ENCODE data around the gene HYAL4.

The HYAL4 gene, protein sequence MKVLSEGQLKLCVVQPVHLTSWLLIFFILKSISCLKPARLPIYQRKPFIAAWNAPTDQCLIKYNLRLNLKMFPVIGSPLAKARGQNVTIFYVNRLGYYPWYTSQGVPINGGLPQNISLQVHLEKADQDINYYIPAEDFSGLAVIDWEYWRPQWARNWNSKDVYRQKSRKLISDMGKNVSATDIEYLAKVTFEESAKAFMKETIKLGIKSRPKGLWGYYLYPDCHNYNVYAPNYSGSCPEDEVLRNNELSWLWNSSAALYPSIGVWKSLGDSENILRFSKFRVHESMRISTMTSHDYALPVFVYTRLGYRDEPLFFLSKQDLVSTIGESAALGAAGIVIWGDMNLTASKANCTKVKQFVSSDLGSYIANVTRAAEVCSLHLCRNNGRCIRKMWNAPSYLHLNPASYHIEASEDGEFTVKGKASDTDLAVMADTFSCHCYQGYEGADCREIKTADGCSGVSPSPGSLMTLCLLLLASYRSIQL

DNA sequence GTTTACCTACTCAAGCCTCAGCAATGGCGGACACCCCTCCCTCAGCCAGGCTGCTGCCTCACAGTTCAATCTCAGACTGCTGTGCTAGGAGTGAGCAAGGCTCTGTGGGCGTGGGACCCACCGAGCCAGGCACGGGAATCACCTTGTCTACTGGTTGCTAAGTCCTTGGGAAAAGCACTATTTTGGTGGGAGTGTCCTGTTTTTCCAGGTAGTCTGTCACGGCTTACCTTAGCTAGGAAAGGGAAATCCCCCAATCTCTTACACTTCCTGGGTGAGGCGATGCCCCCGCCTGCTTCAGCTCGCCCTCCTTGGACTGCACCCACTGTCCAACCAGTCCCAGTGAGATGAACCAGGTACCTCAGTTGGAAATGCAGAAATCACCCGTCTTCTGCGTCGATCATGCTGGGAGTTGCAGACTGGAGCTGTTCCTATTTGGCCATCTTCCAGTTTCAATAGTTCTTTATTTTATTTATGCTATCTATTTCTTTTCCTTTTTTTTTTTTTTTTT is at the start of gene HYAL4:
Gene HYAL4, plus strand, starts transcription at position 458 of the 508 bp plus-strand sequence. CDS start 23,105 bp downstream, outside the sequence.
- TF ChIP-seq, protein P1, sequence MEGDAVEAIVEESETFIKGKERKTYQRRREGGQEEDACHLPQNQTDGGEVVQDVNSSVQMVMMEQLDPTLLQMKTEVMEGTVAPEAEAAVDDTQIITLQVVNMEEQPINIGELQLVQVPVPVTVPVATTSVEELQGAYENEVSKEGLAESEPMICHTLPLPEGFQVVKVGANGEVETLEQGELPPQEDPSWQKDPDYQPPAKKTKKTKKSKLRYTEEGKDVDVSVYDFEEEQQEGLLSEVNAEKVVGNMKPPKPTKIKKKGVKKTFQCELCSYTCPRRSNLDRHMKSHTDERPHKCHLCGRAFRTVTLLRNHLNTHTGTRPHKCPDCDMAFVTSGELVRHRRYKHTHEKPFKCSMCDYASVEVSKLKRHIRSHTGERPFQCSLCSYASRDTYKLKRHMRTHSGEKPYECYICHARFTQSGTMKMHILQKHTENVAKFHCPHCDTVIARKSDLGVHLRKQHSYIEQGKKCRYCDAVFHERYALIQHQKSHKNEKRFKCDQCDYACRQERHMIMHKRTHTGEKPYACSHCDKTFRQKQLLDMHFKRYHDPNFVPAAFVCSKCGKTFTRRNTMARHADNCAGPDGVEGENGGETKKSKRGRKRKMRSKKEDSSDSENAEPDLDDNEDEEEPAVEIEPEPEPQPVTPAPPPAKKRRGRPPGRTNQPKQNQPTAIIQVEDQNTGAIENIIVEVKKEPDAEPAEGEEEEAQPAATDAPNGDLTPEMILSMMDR (IDR thresholded peaks at IDR 0.05; ENCODE audit: insufficient read depth, low read length, missing control alignments), result no peak
- H3K4me3 ChIP-seq (ENCODE audit: low read depth, low read length), result no peak within 1 kb of the TSS
- DNase-seq (ENCODE audit: low read depth, low spot score), result no peak
- ChIA-PET POLR2A (no interaction called here), CTCF (no interaction called here)

DNA sequence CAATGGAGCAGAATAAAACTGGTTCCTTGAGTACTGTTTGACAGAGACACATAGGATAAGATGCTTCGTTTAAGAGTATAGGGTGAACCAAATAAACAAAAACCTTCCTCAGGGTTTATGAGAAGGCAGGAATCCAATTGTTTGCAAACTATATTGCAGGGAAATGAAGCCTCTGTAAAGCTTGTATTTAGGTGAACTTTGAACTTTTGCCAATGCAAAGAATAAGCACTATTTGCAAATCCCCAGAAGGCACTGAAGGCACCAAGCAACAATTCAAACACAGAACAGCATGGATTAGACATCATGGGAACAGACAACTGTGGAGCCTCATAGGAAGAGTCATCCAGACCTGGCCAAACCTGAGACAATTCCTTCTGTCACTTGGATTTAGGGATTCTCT is 49.1 kb upstream of the HYAL4 start:
- no peak for DNase-seq (ENCODE audit: low read depth, low spot score)
- CTCF ChIA-PET, result interaction anchor here (0.8 to 6.4 kb wide), 2 partner anchors 69 to 359 kb away, joined by 3 to 50 read pairs; no protein-coding TSS in a partner anchor
- TF ChIP-seq, protein P1 (IDR thresholded peaks at IDR 0.05; ENCODE audit: insufficient read depth, low read length, missing control alignments), result no peak
- no peak overlapping the region for H3K4me3 ChIP-seq (ENCODE audit: low read depth, low read length)
- POLR2A ChIA-PET, result no interaction called here

DNA sequence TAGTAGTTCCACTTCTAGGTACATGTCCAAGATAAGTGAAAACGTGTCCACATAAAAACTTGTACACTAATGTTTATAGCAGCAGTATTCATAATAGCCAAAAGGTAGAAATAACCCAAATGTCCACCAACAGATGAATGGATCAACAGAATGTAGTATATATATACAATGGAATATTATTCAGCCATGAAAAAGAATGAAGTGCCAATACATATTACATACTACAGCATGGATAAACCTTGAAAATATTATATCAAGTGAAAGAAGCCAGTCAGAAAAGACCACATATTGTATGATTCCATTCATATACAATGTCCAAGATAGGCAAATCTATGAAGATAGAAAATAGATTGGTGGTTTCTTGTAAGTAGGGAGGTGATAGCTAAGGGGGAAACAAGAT is 48.4 kb upstream of the HYAL4 start:
- TF ChIP-seq, protein P1 (IDR thresholded peaks at IDR 0.05; ENCODE audit: insufficient read depth, low read length, missing control alignments), result no peak
- ChIA-PET CTCF (interaction anchor here (1.0 to 6.4 kb wide), 5 partner anchors 9 to 71 kb away, joined by 4 to 50 read pairs (median 5); partner anchors contain the start of gene WASL), POLR2A (no interaction called here)

DNA sequence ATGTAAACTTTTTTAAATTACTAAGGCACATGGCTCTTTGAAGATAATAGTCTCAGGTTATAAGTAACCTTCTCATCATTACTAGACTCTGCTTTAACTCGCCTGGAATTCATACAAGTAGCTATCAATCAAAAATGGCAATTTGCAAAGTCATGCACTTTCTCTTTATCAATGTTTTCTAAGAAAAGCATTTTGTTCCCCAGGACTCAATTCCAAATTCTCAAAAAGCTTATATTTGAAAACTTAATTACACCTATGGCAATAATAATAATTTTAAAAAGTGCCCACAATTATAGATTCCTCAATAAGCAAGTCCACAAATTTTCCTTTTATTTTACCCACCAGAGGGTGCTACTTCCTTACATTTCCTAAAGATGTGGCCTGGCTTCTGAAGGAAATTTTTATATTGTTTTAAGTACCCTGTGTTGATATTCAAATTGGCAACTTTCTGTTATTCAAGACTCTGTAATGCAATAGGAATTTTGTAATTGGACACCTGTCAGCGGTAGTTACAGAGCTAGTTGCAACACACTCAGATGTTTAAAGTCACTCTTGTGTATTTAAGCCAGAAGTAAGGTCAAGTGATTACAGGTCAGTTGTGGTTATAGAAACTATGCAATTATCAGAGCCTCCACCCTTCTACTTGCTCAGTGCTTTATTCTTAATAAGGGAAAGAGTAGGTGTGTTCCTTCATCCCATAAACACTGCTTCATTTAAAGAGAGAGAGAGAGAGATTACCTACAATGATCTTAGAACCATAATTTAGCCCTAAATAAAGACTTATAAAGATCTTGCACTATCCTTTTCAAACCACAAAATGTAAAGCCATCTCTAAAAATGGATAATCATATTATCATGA is 47.1 kb upstream of the HYAL4 start:
- TF ChIP-seq, protein P1 (IDR thresholded peaks at IDR 0.05; ENCODE audit: insufficient read depth, low read length, missing control alignments), result peak; percentile 25
- CTCF ChIA-PET, result interaction anchor here (0.7 to 6.4 kb wide), 20 partner anchors 9 to 1059 kb away, joined by 3 to 50 read pairs (median 4); partner anchors contain the start of gene WASL
- DNase-seq (ENCODE audit: low read depth, low spot score), result peak; percentile 26
- no peak overlapping the region for H3K4me3 ChIP-seq (ENCODE audit: low read depth, low read length)
- POLR2A ChIA-PET, result no interaction called here

More for the DNA sequence above, 48.4 kb upstream of the HYAL4 start:
- DNase-seq (ENCODE audit: low read depth, low spot score), result no peak
- H3K4me3 ChIP-seq (ENCODE audit: low read depth, low read length), result no peak overlapping the region

DNA sequence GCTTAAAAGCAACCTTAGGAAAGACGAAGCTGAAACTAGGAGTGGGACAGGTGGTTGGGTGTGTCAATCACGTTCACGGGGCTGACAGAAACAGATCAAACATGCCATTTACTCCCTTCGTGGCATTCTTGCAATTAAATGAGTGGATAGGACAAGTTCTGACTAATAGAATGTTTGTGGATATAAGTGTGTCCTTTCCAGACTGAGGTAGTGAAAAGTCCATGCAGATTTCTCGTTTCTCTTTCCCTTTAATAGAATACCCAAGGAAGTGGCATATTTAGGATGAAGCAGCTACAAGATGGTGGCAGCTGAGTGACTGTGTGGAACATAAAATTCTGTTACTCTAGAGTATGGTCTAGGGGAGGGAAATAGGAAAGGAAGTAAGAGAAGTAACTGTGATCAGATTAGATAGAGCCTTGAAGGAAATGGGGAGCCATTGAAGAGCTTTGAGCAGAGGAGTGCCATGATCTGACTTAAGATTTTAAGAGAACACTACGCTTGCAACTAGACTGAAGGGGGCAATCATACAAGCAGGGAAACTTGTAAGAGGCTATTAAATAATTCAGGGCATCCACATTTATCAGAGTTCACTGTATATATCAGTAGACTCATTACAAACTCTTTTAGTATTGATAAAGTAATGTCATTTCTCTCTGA is 46.3 kb upstream of the HYAL4 start:
- no peak for DNase-seq (ENCODE audit: low read depth, low spot score)
- CTCF ChIA-PET, result interaction anchor here (0.7 to 6.4 kb wide), 12 partner anchors 11 to 113 kb away, joined by 3 to 50 read pairs (median 4); partner anchors contain the start of gene WASL
- H3K4me3 ChIP-seq (ENCODE audit: low read depth, low read length), result no peak overlapping the region
- POLR2A ChIA-PET, result no interaction called here
- TF ChIP-seq, protein P1 (IDR thresholded peaks at IDR 0.05; ENCODE audit: insufficient read depth, low read length, missing control alignments), result no peak
